22Rv1 (cell line): ENCODE data around the gene DMXL2.

Source experiments
- ZFX ChIP-seq: fragments of 450-650 bp; IDR thresholded peaks from 2 replicates; pipeline ENCODE4 v1.6.1; 2017; ENCODE audit warnings: antibody characterized with exemption, borderline replicate concordance
- TF ChIP-seq, protein P1 (sequence below): fragments of 450-650 bp; IDR thresholded peaks from 2 replicates; pipeline ENCODE4 v1.5.1; 2017; ENCODE audit warnings: mild to moderate bottlenecking

DNA sequence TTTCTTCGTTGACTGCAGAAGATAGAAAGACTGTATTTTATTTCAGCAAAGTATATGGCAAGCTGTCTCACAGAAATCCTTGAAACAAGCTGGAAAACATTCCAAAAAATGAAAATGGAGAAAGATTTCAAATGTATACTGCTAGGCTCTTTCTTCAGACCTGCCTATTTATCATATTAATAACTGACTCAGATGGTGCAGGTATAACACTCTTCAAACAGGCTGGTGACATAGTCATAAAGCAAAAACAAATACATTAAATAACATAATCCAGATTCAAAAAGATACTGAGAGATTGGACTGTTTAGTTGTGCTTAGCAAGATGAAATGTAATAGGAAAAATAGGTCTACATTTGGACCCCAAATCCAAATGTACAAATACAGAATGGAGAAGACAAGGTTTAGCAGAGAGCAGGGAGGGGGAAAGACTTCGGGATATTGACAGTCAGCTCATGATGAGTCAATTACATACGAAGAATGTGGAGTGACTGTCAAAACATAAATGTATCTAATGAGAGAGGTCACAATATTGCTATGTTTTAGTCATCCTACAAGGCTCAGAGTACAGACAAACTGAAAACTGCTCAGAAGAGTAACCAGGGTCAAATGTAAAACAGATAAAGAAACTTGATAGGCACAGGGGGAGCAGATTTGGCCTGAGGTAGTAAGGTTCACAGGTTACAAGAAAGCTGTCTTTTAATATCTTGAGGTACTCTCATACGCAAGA is 88.7 kb downstream of the DMXL2 start:
- TF ChIP-seq, protein P1, sequence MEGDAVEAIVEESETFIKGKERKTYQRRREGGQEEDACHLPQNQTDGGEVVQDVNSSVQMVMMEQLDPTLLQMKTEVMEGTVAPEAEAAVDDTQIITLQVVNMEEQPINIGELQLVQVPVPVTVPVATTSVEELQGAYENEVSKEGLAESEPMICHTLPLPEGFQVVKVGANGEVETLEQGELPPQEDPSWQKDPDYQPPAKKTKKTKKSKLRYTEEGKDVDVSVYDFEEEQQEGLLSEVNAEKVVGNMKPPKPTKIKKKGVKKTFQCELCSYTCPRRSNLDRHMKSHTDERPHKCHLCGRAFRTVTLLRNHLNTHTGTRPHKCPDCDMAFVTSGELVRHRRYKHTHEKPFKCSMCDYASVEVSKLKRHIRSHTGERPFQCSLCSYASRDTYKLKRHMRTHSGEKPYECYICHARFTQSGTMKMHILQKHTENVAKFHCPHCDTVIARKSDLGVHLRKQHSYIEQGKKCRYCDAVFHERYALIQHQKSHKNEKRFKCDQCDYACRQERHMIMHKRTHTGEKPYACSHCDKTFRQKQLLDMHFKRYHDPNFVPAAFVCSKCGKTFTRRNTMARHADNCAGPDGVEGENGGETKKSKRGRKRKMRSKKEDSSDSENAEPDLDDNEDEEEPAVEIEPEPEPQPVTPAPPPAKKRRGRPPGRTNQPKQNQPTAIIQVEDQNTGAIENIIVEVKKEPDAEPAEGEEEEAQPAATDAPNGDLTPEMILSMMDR = no peak
- no peak for TF ChIP-seq ZFX
